ENCODE results near the gene RPS6KB2. TPM values are rescaled to one million over a fixed set of nuclear protein-coding genes. Genes with fewer than 3 reads are reported as not detected.
A peak's percentile ranks its signal among the peaks of the same experiment; 100 is the strongest.

Gene RPS6KB2
- total RNA-seq, 1 donor from 2014 or later = 72.3 TPM

DNA sequence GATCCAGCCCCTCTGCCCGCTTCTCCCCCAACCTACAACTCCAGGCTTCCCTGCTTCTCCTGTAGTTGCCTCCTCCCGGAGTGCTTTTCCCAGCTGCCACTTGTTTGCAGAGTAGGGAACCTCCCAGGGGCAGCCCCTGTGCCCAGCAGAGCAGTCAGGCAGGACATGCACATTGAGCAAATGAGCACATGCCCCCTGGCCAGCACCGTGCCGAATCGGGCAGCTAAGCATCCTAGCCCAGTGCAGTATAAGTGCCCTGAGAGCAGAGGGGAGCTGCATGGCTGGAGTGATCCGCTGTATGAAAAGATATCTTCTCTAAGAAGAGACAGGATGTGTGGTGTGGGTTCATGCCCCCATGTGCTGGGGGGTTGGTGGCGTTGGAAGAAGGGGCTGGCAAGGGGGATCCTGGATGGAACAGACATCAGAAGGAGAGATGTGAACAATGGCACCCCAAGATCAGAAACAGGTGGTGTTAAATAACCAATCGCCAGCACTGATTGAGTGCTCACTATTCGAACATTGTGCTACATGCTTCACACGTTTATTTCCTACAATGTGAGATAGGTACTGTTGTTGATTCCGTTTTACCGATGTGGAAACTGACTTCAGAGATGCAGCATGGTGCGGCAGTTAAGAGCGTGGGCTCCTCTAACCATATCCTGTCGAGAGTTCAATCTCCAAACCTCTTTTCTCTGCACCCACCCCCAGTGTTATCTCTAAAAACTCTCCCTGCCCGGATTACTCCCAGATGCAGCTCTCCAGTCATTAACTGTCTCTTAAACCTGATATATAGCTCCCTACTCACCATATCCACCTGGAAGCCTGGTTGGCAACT, 55.8 kb downstream of the RPS6KB2 start:
- H3K4me1 ChIP-seq = peaks cover 7 to 15% of the 10 kb centered on the region in 2 donors
- intact Hi-C loops (cut with DNase I) = loop anchor here (1.0 to 5.0 kb wide), 3 partner anchors 21 to 82 kb away; partner anchors contain the start of genes CDK2AP2, PITPNM1, PPP1CA and TBC1D10C
- no peak for DNase-seq (ENCODE audit: low spot score in 2 of 2)
- H3K27me3 ChIP-seq = no peaks in the 10 kb centered on the region
- no peaks in the 10 kb centered on the region for H3K9me3 ChIP-seq
- peak overlapping the region in 1 of 2 donors; percentile 66 for H3K4me3 ChIP-seq
- peaks cover 16 to 19% of the 10 kb centered on the region in 2 donors for H3K36me3 ChIP-seq
- TF ChIP-seq, protein P1, sequence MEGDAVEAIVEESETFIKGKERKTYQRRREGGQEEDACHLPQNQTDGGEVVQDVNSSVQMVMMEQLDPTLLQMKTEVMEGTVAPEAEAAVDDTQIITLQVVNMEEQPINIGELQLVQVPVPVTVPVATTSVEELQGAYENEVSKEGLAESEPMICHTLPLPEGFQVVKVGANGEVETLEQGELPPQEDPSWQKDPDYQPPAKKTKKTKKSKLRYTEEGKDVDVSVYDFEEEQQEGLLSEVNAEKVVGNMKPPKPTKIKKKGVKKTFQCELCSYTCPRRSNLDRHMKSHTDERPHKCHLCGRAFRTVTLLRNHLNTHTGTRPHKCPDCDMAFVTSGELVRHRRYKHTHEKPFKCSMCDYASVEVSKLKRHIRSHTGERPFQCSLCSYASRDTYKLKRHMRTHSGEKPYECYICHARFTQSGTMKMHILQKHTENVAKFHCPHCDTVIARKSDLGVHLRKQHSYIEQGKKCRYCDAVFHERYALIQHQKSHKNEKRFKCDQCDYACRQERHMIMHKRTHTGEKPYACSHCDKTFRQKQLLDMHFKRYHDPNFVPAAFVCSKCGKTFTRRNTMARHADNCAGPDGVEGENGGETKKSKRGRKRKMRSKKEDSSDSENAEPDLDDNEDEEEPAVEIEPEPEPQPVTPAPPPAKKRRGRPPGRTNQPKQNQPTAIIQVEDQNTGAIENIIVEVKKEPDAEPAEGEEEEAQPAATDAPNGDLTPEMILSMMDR (IDR thresholded peaks at IDR 0.05) = no peak
- peak overlapping the region in 1 of 2 donors; percentile 84 for H3K27ac ChIP-seq

DNA sequence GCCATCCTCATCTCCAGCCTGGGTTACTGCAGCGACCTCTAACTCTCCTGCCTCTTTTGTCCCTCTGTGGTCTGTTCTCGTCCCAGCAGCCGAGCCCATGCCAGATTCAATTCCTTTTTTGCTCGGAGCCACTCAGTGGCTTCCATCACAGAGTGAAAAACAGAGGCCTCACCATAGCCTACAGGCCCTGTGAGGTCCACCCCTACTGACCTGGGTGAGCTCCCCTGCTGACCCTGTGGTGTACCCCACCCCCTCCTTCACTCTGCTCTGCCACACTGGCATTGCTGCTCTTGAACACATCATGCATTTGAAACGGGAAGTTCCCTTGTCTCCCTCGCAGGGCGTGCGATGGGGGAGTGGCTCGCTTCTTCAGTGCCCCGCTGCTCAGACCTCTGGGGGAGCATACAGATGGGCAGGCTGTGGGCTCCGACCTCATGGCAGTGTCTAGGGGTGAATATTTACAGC, 56.6 kb downstream of the RPS6KB2 start:
- no peak for DNase-seq (ENCODE audit: low spot score in 2 of 2)

More for the DNA sequence above, 56.6 kb downstream of the RPS6KB2 start:
- TF ChIP-seq, protein P1 (IDR thresholded peaks at IDR 0.05) = no peak
- H3K36me3 ChIP-seq = peaks cover 25 to 28% of the 10 kb centered on the region in 2 donors
- no peaks in the 10 kb centered on the region for H3K27me3 ChIP-seq
- no peak overlapping the region for H3K27ac ChIP-seq
- H3K4me3 ChIP-seq = peak overlapping the region in 1 of 2 donors; percentile 15
- intact Hi-C loops (cut with DNase I) = loop anchor here (5.0 kb wide), 1 partner anchor 83 kb away; the partner anchor contains the start of genes PPP1CA and TBC1D10C
- H3K9me3 ChIP-seq = no peaks in the 10 kb centered on the region
- peaks cover 7 to 15% of the 10 kb centered on the region in 2 donors for H3K4me1 ChIP-seq

Other genes starting within 250 kb of the RPS6KB2 start
- gene GRK2, start 162.0 kb upstream of the RPS6KB2 start, total RNA-seq = 65.3 TPM
- gene ANKRD13D, start 139.2 kb upstream of the RPS6KB2 start, total RNA-seq = 54.7 TPM
- gene SSH3, start 125.0 kb upstream of the RPS6KB2 start, total RNA-seq = 30.9 TPM
- gene POLD4, start 74.9 kb upstream of the RPS6KB2 start, total RNA-seq = 107 TPM
- gene CLCF1, start 54.9 kb upstream of the RPS6KB2 start, total RNA-seq = 32.6 TPM
- gene RAD9A, start 36.5 kb upstream of the RPS6KB2 start, total RNA-seq = 22.6 TPM
- 113 TPM for gene PPP1CA, start 26.6 kb upstream of the RPS6KB2 start, total RNA-seq
- 0.64 TPM for gene TBC1D10C, start 24.4 kb upstream of the RPS6KB2 start, total RNA-seq
- gene CARNS1, start 12.8 kb upstream of the RPS6KB2 start, total RNA-seq = 6.0 TPM
- 26.6 TPM for gene PTPRCAP, start 9.2 kb downstream of the RPS6KB2 start, total RNA-seq
- gene CORO1B, start 15.0 kb downstream of the RPS6KB2 start, total RNA-seq = 93.4 TPM
- not detected for gene GPR152, start 24.2 kb downstream of the RPS6KB2 start, total RNA-seq
- not detected for gene CABP4, start 26.9 kb downstream of the RPS6KB2 start, total RNA-seq
- 189 TPM for gene TMEM134, start 40.8 kb downstream of the RPS6KB2 start, total RNA-seq
- 116 TPM for gene AIP, start 54.5 kb downstream of the RPS6KB2 start, total RNA-seq
- gene PITPNM1, start 76.9 kb downstream of the RPS6KB2 start, total RNA-seq = 31.8 TPM
- 159 TPM for gene CDK2AP2, start 79.7 kb downstream of the RPS6KB2 start, total RNA-seq
- gene CABP2, start 95.0 kb downstream of the RPS6KB2 start, total RNA-seq = not detected
- 1,335 TPM for gene GSTP1, start 155.3 kb downstream of the RPS6KB2 start, total RNA-seq
- 128 TPM for gene NDUFV1, start 178.4 kb downstream of the RPS6KB2 start, total RNA-seq
- gene NUDT8, start 201.4 kb downstream of the RPS6KB2 start, total RNA-seq = 23.4 TPM
- gene TBX10, start 211.3 kb downstream of the RPS6KB2 start, total RNA-seq = not detected
- not detected for gene ACY3, start 222.2 kb downstream of the RPS6KB2 start, total RNA-seq
- gene ALDH3B2, start 246.1 kb downstream of the RPS6KB2 start, total RNA-seq = not detected